Duodenal mucosa (tissue), 2 donors: ENCODE data around the gene LY86.

ENCODE experiments used
- H3K27ac ChIP-seq: one replicate; pipeline ENCODE4 v1.7.0; 2013; ENCODE audit warnings: low read depth, low read length
- H3K27me3 ChIP-seq, 2 donors: one replicate each; pipeline ENCODE4 v1.7.0; 2013; ENCODE audit warnings: low read length in 2 of 2, control low read depth in 1 of 2; ENCODE audit not compliant: insufficient read depth in 2 of 2, control insufficient read depth in 1 of 2
- H3K36me3 ChIP-seq, 2 donors: one replicate each; pipeline ENCODE4 v1.7.0; 2013; ENCODE audit warnings: low read length in 2 of 2, control low read depth in 1 of 2; ENCODE audit not compliant: insufficient read depth in 2 of 2, control insufficient read depth in 1 of 2
- H3K4me1 ChIP-seq, 2 donors: one replicate each; pipeline ENCODE4 v1.7.0; 2013; ENCODE audit warnings: low read length in 2 of 2, control low read depth in 1 of 2; ENCODE audit not compliant: insufficient read depth in 2 of 2, control insufficient read depth in 1 of 2
- H3K4me3 ChIP-seq, 2 donors: one replicate each; pipeline ENCODE4 v1.7.0; 2013; ENCODE audit warnings: low read length in 2 of 2, low read depth in 1 of 2
- H3K9ac ChIP-seq, 2 donors: one replicate each; pipeline ENCODE4 v1.7.0; 2013; ENCODE audit warnings: low read length in 2 of 2, low read depth in 1 of 2
- H3K9me3 ChIP-seq, 2 donors: one replicate each; pipeline ENCODE4 v1.7.0; 2013; ENCODE audit warnings: low read length in 2 of 2, control low read depth in 1 of 2; ENCODE audit not compliant: control insufficient read depth in 1 of 2

Gene LY86

GRCh38 chr6:6569811-6570164, 18.7 kb upstream of the LY86 start:
- Histone ChIP-seq H3K4me1 (no peaks in the 10 kb centered on the region), H3K27ac (no peak overlapping the region), H3K36me3 (no peaks in the 10 kb centered on the region), H3K9ac (no peak overlapping the region), H3K9me3 (no peaks in the 10 kb centered on the region), H3K4me3 (no peak overlapping the region), H3K27me3 (peaks cover 9 to 11% of the 10 kb centered on the region in 2 donors)

GRCh38 chr6:6570929-6571671, 17.4 kb upstream of the LY86 start:
- H3K9ac ChIP-seq: no peak overlapping the region
- H3K36me3 ChIP-seq: no peaks in the 10 kb centered on the region
- H3K4me3 ChIP-seq: no peak overlapping the region

GRCh38 chr6:6575143-6575542, 13.4 kb upstream of the LY86 start:
- Histone ChIP-seq H3K9me3 (no peaks in the 10 kb centered on the region), H3K36me3 (no peaks in the 10 kb centered on the region), H3K4me3 (no peak overlapping the region), H3K27me3 (peaks cover 6 to 12% of the 10 kb centered on the region in 2 donors), H3K4me1 (no peaks in the 10 kb centered on the region), H3K9ac (no peak overlapping the region), H3K27ac (no peak overlapping the region)

More at GRCh38 chr6:6570929-6571671, 17.4 kb upstream of the LY86 start:
- Histone ChIP-seq H3K27ac (no peak overlapping the region), H3K27me3 (peaks cover 9 to 11% of the 10 kb centered on the region in 2 donors), H3K9me3 (no peaks in the 10 kb centered on the region), H3K4me1 (no peaks in the 10 kb centered on the region)

- no peaks in the 10 kb centered on the region for H3K4me1 ChIP-seq
- peaks cover 3 to 12% of the 10 kb centered on the region in 2 donors for H3K27me3 ChIP-seq
- H3K4me3 ChIP-seq: no peak overlapping the region
- H3K27ac ChIP-seq: no peak overlapping the region
- H3K9me3 ChIP-seq: no peaks in the 10 kb centered on the region
- no peak overlapping the region for H3K9ac ChIP-seq
- no peaks in the 10 kb centered on the region for H3K36me3 ChIP-seq
These were observed 10.8 kb upstream of the LY86 start for GRCh38 chr6:6577735-6578134.

GRCh38 chr6:6579281-6579680, 9.2 kb upstream of the LY86 start:
- Histone ChIP-seq H3K27ac (no peak overlapping the region), H3K9ac (no peak overlapping the region), H3K36me3 (no peaks in the 10 kb centered on the region), H3K4me1 (no peaks in the 10 kb centered on the region), H3K9me3 (no peaks in the 10 kb centered on the region), H3K4me3 (no peak overlapping the region), H3K27me3 (peaks cover 3 to 6% of the 10 kb centered on the region in 2 donors)

- Histone ChIP-seq H3K9ac (no peak overlapping the region), H3K4me3 (no peak overlapping the region), H3K36me3 (no peaks in the 10 kb centered on the region), H3K27ac (no peak overlapping the region), H3K4me1 (no peaks in the 10 kb centered on the region), H3K27me3 (peaks cover 3 to 6% of the 10 kb centered on the region in 2 donors), H3K9me3 (no peaks in the 10 kb centered on the region)
These were observed 8.2 kb upstream of the LY86 start for GRCh38 chr6:6580225-6580856.

GRCh38 chr6:6581054-6581453, 7.5 kb upstream of the LY86 start:
- Histone ChIP-seq H3K27ac (no peak overlapping the region), H3K9ac (no peak overlapping the region), H3K4me1 (no peaks in the 10 kb centered on the region), H3K9me3 (no peaks in the 10 kb centered on the region), H3K36me3 (no peaks in the 10 kb centered on the region), H3K4me3 (no peak overlapping the region), H3K27me3 (peaks cover 3 to 6% of the 10 kb centered on the region in 2 donors)

GRCh38 chr6:6582131-6582530, 6.4 kb upstream of the LY86 start:
- no peak overlapping the region for H3K9ac ChIP-seq
- no peak overlapping the region for H3K27ac ChIP-seq
- no peak overlapping the region for H3K4me3 ChIP-seq
- H3K27me3 ChIP-seq: peaks cover 0 to 3% of the 10 kb centered on the region in 2 donors
- no peaks in the 10 kb centered on the region for H3K36me3 ChIP-seq
- H3K9me3 ChIP-seq: no peaks in the 10 kb centered on the region
- H3K4me1 ChIP-seq: no peaks in the 10 kb centered on the region

GRCh38 chr6:6583836-6584235, 4.7 kb upstream of the LY86 start:
- Histone ChIP-seq H3K36me3 (no peaks in the 10 kb centered on the region), H3K9ac (no peak overlapping the region), H3K27ac (no peak overlapping the region), H3K4me1 (peaks cover 0 to 7% of the 10 kb centered on the region in 2 donors), H3K27me3 (peaks cover 0 to 3% of the 10 kb centered on the region in 2 donors), H3K4me3 (no peak overlapping the region), H3K9me3 (no peaks in the 10 kb centered on the region)

- peaks cover 0 to 10% of the 10 kb centered on the region in 2 donors for H3K4me1 ChIP-seq
- no peak overlapping the region for H3K9ac ChIP-seq
- H3K27ac ChIP-seq: no peak overlapping the region
- peaks cover under 1 to 2% of the 10 kb centered on the region in 2 donors for H3K27me3 ChIP-seq
- no peaks in the 10 kb centered on the region for H3K9me3 ChIP-seq
- no peak overlapping the region for H3K4me3 ChIP-seq
- H3K36me3 ChIP-seq: no peaks in the 10 kb centered on the region
These were observed 4.1 kb upstream of the LY86 start for GRCh38 chr6:6584310-6585002.
